Nephron progenitor cell (in vitro differentiated cells): ENCODE results near the gene PRR23C.
"Not testable (repeated sequence)": the region's sequence is repeated elsewhere in the genome, so short reads cannot be mapped to it uniquely, and the experiment has no call there.

Experiments
- DNase-seq: peaks from one replicate; pipeline ENCODE4 v3.0.0; 2021
- H3K27ac Mint-ChIP-seq: 2 replicates; pipeline ENCODE4 v1.8.0; 2021; ENCODE audit warnings: mild to moderate bottlenecking, moderate library complexity, mixed read lengths
- H3K27me3 Mint-ChIP-seq: 2 replicates; pipeline ENCODE4 v1.8.0; 2021; ENCODE audit warnings: mild to moderate bottlenecking, low read depth, mixed read lengths; ENCODE audit not compliant: poor library complexity
- H3K36me3 Mint-ChIP-seq: 2 replicates; pipeline ENCODE4 v1.8.0; 2021; ENCODE audit warnings: low read depth, mixed read lengths
- H3K4me1 Mint-ChIP-seq: 2 replicates; pipeline ENCODE4 v1.8.0; 2021; ENCODE audit warnings: mixed read lengths
- H3K4me3 Mint-ChIP-seq: 2 replicates; pipeline ENCODE4 v1.8.0; 2021; ENCODE audit warnings: mild to moderate bottlenecking, moderate library complexity, mixed read lengths
- H3K9me3 Mint-ChIP-seq: 2 replicates; pipeline ENCODE4 v1.8.0; 2021; ENCODE audit warnings: mild to moderate bottlenecking, moderate library complexity, mixed read lengths
- CTCF ChIP-seq: fragments of 200-600 bp; sonication (generic); IDR thresholded peaks from 2 replicates; pipeline ENCODE4 v1.5.0; 2021; ENCODE audit warnings: antibody characterized with exemption

Gene PRR23C

GRCh38 chr3:139032326-139033002, 12.2 kb downstream of the PRR23C start:
- no peak overlapping the region for H3K27ac Mint-ChIP-seq
- no peak for TF ChIP-seq CTCF
- DNase-seq, result no peak
- H3K4me1 Mint-ChIP-seq, result no peaks in the 10 kb centered on the region
- peaks cover 24% of the 10 kb centered on the region for H3K27me3 Mint-ChIP-seq
- H3K4me3 Mint-ChIP-seq, result no peak overlapping the region
- peaks cover 36% of the 10 kb centered on the region for H3K9me3 Mint-ChIP-seq
- no peaks in the 10 kb centered on the region for H3K36me3 Mint-ChIP-seq

- not testable (repeated sequence) for DNase-seq, H3K4me1 Mint-ChIP-seq, H3K36me3 Mint-ChIP-seq, H3K4me3 Mint-ChIP-seq, H3K27ac Mint-ChIP-seq
- peaks cover 36% of the 10 kb centered on the region for H3K9me3 Mint-ChIP-seq
- peaks cover 15% of the 10 kb centered on the region for H3K27me3 Mint-ChIP-seq
Measured at GRCh38 chr3:139030576-139030975, 14.1 kb downstream of the PRR23C start.

- Mint-ChIP-seq H3K36me3 (no peaks in the 10 kb centered on the region), H3K4me1 (no peaks in the 10 kb centered on the region), H3K27ac (no peak overlapping the region), H3K27me3 (peaks cover 13% of the 10 kb centered on the region), H3K4me3 (no peak overlapping the region), H3K9me3 (peaks cover 24% of the 10 kb centered on the region)
- TF ChIP-seq CTCF, result no peak
- DNase-seq, result no peak
Measured at GRCh38 chr3:139024968-139025367, 19.7 kb downstream of the PRR23C start.

- Mint-ChIP-seq H3K27ac (no peak within 1 kb of the TSS), H3K4me3 (no peak within 1 kb of the TSS), H3K9me3 (peaks cover 18% of the 10 kb centered on the region), H3K4me1 (no peaks in the 10 kb centered on the region), H3K36me3 (peaks cover 7% of the 10 kb centered on the region), H3K27me3 (no peaks in the 10 kb centered on the region)
- peak; percentile 14 for TF ChIP-seq CTCF
- DNase-seq, result no peak
Measured at GRCh38 chr3:139020868-139021234, 23.8 kb downstream of the PRR23C start, which contains the start of gene PRR23B. PRR23B (minus strand) TSS chr3:139020926; CDS start chr3:139020661, 265 bp downstream.

- H3K9me3 Mint-ChIP-seq, result peaks cover 18% of the 10 kb centered on the region
- TF ChIP-seq CTCF, result no peak
- H3K27me3 Mint-ChIP-seq, result no peaks in the 10 kb centered on the region
- H3K27ac Mint-ChIP-seq, result no peak overlapping the region
- no peak for DNase-seq
- H3K4me1 Mint-ChIP-seq, result no peaks in the 10 kb centered on the region
- H3K4me3 Mint-ChIP-seq, result no peak overlapping the region
- peaks cover 7% of the 10 kb centered on the region for H3K36me3 Mint-ChIP-seq
Measured at GRCh38 chr3:139020036-139020867, 24.4 kb downstream of the PRR23C start.

- Mint-ChIP-seq H3K4me1 (no peaks in the 10 kb centered on the region), H3K9me3 (peaks cover 38% of the 10 kb centered on the region), H3K27ac (no peak overlapping the region), H3K27me3 (peaks cover 7% of the 10 kb centered on the region), H3K4me3 (no peak overlapping the region), H3K36me3 (peaks cover 7% of the 10 kb centered on the region)
- no peak for TF ChIP-seq CTCF
- no peak for DNase-seq
Measured at GRCh38 chr3:139016430-139017048, 28.2 kb downstream of the PRR23C start.
